Measurements from ENCODE around the gene HBS1L. TPM values are rescaled to one million over a fixed set of nuclear protein-coding genes. Genes with fewer than 3 reads are reported as not detected.

The HBS1L gene
- total RNA-seq, 1 donor from 2014 or later = 77.7 TPM

GRCh38 chr6:134937426-134937825 is 117.2 kb downstream of the HBS1L start:
- Mint-ChIP-seq H3K27me3 (ENCODE audit: unreplicated experiment) (no peaks in the 10 kb centered on the region), H3K27ac (ENCODE audit: unreplicated experiment) (peak overlapping the region; percentile 70)
- no peak for DNase-seq (ENCODE audit: extremely low spot score, unreplicated experiment)

GRCh38 chr6:134936931-134937330 is 117.7 kb downstream of the HBS1L start:
- no peaks in the 10 kb centered on the region for H3K27me3 Mint-ChIP-seq (ENCODE audit: unreplicated experiment)
- DNase-seq (ENCODE audit: extremely low spot score, unreplicated experiment) = no peak

More at GRCh38 chr6:134937426-134937825, 117.2 kb downstream of the HBS1L start:
- H3K4me1 Mint-ChIP-seq (ENCODE audit: unreplicated experiment) = peaks cover 20% of the 10 kb centered on the region
- no peaks in the 10 kb centered on the region for H3K36me3 Mint-ChIP-seq (ENCODE audit: unreplicated experiment)
- no peak for TF ChIP-seq CTCF (IDR thresholded peaks at IDR 0.05)
- H3K9me3 Mint-ChIP-seq (ENCODE audit: unreplicated experiment) = no peaks in the 10 kb centered on the region
- H3K4me3 Mint-ChIP-seq (ENCODE audit: unreplicated experiment) = peak overlapping the region; percentile 2

GRCh38 chr6:134936476-134936875 is 118.1 kb downstream of the HBS1L start:
- peaks cover 20% of the 10 kb centered on the region for H3K4me1 Mint-ChIP-seq (ENCODE audit: unreplicated experiment)
- H3K36me3 Mint-ChIP-seq (ENCODE audit: unreplicated experiment) = no peaks in the 10 kb centered on the region
- H3K27ac Mint-ChIP-seq (ENCODE audit: unreplicated experiment) = no peak overlapping the region
- no peaks in the 10 kb centered on the region for H3K9me3 Mint-ChIP-seq (ENCODE audit: unreplicated experiment)
- H3K27me3 Mint-ChIP-seq (ENCODE audit: unreplicated experiment) = no peaks in the 10 kb centered on the region
- no peak for DNase-seq (ENCODE audit: extremely low spot score, unreplicated experiment)
- no peak for TF ChIP-seq CTCF (IDR thresholded peaks at IDR 0.05)
- no peak overlapping the region for H3K4me3 Mint-ChIP-seq (ENCODE audit: unreplicated experiment)

More at GRCh38 chr6:134936931-134937330, 117.7 kb downstream of the HBS1L start:
- H3K36me3 Mint-ChIP-seq (ENCODE audit: unreplicated experiment) = no peaks in the 10 kb centered on the region
- H3K9me3 Mint-ChIP-seq (ENCODE audit: unreplicated experiment) = no peaks in the 10 kb centered on the region
- TF ChIP-seq CTCF (IDR thresholded peaks at IDR 0.05) = no peak
- H3K4me1 Mint-ChIP-seq (ENCODE audit: unreplicated experiment) = peaks cover 20% of the 10 kb centered on the region
- H3K27ac Mint-ChIP-seq (ENCODE audit: unreplicated experiment) = peak overlapping the region; percentile 70
- peak overlapping the region; percentile 2 for H3K4me3 Mint-ChIP-seq (ENCODE audit: unreplicated experiment)

GRCh38 chr6:134934793-134935485 is 119.7 kb downstream of the HBS1L start:
- Mint-ChIP-seq H3K4me1 (ENCODE audit: unreplicated experiment) (peaks cover 16% of the 10 kb centered on the region), H3K27ac (ENCODE audit: unreplicated experiment) (no peak overlapping the region), H3K4me3 (ENCODE audit: unreplicated experiment) (no peak overlapping the region), H3K36me3 (ENCODE audit: unreplicated experiment) (no peaks in the 10 kb centered on the region), H3K27me3 (ENCODE audit: unreplicated experiment) (no peaks in the 10 kb centered on the region), H3K9me3 (ENCODE audit: unreplicated experiment) (no peaks in the 10 kb centered on the region)
- no peak for DNase-seq (ENCODE audit: extremely low spot score, unreplicated experiment)
- no peak for TF ChIP-seq CTCF (IDR thresholded peaks at IDR 0.05)

- H3K27me3 Mint-ChIP-seq (ENCODE audit: unreplicated experiment) = no peaks in the 10 kb centered on the region
- H3K27ac Mint-ChIP-seq (ENCODE audit: unreplicated experiment) = no peak overlapping the region
- H3K36me3 Mint-ChIP-seq (ENCODE audit: unreplicated experiment) = peaks cover 3% of the 10 kb centered on the region
- DNase-seq (ENCODE audit: extremely low spot score, unreplicated experiment) = no peak
- no peaks in the 10 kb centered on the region for H3K9me3 Mint-ChIP-seq (ENCODE audit: unreplicated experiment)
- no peak for TF ChIP-seq CTCF (IDR thresholded peaks at IDR 0.05)
- no peak overlapping the region for H3K4me3 Mint-ChIP-seq (ENCODE audit: unreplicated experiment)
- H3K4me1 Mint-ChIP-seq (ENCODE audit: unreplicated experiment) = peaks cover 12% of the 10 kb centered on the region
Observed at GRCh38 chr6:134932535-134933470, 121.8 kb downstream of the HBS1L start.

All from osteocyte (in vitro differentiated cells).